ENCODE results near the gene TJP1.
"Not testable (repeated sequence)": the region's sequence is repeated elsewhere in the genome, so short reads cannot be mapped to it uniquely, and the experiment has no call there.

TJP1 gene

DNA sequence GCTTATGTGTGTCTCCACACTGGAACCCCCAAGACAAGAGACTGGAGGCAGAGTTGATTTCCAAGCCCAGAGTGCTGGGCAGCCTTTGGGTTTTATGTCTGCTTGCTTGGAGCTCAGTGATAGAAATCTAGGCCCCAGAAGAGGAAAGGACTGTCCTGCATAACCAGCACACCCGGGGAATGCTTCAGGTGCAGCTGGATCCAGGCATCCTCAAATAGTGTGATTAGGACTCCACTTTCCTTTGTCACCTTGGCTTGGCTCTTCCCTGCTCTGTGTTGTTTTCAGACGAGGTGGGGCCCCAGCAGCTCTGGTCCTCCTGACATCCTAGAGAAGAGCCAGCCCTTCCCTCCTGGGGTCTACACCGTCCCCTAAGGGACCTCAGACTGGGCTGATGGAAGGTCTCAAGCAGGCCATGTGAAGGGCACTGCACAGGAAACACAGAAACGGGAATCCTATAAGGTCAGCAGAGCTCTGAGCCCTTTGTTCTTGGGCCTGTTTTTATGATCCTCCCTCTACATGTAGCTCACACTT lies 143.7 kb downstream of the TJP1 start:
- DNase-seq: no peak

DNA sequence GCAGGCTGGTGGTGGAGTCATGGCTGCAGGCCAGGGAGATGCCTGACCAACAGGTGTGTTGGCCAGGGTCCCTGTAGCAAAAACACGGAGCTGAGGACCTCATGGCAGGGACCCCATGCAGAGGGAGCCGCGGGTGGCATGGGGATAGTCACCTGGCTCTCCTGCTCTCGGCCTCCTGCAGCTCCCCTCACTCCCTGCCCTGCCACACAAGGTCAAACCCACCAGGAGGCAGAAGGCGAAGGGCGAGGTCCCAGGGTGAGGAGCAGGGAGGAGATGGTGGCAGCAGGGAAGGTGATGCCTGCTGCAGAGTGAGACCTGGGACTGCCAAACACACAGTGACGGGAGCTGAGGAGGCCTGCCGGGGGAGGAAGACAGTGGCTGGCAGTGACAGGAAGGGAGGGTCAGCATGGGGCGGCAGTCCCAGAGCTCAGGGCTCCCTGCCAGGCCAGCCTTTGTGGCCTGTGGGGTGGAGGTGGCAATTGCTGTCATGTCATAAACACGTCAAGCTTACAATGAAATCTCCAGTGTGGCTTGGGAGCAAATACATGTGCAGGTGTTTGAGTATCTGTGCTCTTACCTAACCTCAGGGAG lies 144.3 kb downstream of the TJP1 start:
- peak; percentile 61 for DNase-seq

DNA sequence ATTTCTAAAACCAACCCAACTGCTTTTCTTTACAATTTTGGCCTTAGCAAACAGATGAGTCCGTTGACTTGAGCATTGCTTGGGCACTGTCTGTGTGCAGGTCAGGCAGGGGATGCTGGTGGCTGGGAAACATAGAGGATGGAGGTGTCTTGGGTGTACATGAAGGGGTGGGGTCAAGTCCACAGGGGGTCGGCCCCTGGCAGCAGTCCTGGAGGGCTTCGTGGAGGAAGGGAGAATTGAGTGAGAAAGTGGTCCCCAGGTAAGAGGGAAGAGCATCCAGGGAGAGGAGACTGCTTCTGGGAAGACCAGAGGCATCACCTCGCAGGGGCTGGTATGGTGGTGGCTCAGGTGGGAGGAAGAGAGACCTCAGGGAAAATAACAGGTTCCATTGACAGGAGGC lies 144.8 kb downstream of the TJP1 start:
- no peak for DNase-seq

- DNase-seq: no peak
Observed at GRCh38 chr15:29676961-29677402, 145.3 kb downstream of the TJP1 start.

GRCh38 chr15:29676374-29676960 lies 145.8 kb downstream of the TJP1 start:
- DNase-seq: not testable (repeated sequence)

DNA sequence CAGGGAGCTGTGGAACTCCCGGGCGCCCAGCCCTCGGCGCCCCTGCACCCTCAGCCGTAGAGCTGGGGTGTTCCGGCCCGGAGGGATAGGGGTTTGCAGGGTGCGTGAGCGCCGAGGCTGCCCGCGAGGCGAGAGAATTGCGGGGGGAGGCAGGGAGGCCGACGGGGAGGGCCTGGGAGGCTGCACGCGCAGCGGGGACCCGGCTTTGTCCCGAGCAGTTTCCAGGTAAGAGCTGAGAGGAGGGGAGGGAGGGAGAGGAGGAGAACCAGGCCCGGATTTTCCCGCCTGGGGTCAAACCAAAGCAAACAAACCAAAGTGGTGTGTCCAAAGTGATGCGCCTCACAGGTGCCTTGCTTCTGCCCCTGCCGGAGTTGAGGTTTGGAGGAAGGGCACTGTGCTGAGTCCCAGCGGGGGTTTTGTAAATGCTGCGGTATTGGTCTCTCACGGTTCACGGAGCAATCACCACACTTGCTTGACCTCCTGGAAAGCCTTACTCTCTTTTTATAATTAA lies 146.4 kb downstream of the TJP1 start:
- DNase-seq: no peak

DNA sequence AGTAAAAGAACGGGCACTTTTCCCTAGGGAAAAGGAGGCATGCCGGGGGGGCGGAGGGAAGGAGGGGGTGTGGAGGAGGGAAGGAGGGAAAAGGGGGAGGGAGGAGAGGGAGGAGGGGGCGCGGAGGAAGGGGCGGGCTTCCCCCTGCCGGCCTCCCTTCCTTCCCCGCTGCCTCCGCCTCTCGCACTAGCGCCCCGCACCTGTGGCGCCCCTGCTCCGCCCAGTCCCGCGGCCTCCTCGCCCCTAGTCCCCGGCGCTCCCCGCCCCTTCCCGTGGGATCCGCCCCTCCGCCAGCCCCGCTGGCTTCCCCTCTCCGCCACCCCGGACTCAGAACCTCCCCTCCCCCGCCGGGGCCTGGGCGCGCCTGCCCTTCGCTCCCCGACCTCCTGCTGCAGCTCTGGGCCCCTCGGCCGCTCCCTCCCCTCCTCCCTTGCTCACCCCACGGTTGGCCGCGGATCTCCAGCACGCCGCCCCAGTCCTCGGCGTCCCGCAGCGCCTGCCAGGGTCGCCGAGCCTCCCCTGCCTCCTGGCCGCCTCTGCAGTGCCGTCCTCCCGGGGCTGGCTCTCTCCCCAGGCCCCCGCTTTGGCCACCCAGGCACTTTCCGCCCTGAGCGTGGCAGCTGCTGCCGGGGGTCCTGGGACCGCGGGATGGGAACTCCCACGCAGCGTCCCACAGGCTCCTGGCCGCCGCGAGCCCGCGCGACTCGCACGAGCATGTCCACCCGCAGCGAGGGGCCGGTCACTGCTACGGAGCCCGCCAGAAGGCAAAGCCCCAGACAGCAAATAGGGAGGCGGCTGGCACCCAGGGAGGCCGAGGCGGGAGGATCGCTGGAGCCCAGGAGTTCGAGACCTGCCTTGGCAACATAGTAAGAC lies 147.4 kb downstream of the TJP1 start:
- no peak for DNase-seq

- no peak for DNase-seq
Observed at GRCh38 chr15:29672923-29673809, 149.1 kb downstream of the TJP1 start.

GRCh38 chr15:29672446-29672845 lies 149.8 kb downstream of the TJP1 start:
- DNase-seq: no peak

DNA sequence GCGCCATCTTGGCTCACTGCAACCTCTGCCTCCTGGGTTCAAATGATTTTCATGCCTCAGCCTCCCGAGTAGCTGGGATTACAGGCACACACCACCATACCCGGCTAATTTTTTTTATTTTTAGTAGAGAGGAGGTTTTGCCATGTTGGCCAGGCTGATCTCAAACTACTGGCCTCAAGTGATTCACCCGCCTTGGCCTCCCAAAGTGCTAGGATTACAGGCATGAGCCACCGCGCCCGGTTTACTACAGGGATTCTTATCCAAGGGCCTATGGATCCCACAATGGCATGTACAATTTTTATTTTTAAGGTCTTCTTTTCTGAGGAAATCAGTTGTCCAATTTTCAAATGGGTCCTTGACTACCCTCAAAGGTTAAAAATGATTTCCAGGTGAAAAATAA lies 150.2 kb downstream of the TJP1 start:
- not testable (repeated sequence) for DNase-seq

DNA sequence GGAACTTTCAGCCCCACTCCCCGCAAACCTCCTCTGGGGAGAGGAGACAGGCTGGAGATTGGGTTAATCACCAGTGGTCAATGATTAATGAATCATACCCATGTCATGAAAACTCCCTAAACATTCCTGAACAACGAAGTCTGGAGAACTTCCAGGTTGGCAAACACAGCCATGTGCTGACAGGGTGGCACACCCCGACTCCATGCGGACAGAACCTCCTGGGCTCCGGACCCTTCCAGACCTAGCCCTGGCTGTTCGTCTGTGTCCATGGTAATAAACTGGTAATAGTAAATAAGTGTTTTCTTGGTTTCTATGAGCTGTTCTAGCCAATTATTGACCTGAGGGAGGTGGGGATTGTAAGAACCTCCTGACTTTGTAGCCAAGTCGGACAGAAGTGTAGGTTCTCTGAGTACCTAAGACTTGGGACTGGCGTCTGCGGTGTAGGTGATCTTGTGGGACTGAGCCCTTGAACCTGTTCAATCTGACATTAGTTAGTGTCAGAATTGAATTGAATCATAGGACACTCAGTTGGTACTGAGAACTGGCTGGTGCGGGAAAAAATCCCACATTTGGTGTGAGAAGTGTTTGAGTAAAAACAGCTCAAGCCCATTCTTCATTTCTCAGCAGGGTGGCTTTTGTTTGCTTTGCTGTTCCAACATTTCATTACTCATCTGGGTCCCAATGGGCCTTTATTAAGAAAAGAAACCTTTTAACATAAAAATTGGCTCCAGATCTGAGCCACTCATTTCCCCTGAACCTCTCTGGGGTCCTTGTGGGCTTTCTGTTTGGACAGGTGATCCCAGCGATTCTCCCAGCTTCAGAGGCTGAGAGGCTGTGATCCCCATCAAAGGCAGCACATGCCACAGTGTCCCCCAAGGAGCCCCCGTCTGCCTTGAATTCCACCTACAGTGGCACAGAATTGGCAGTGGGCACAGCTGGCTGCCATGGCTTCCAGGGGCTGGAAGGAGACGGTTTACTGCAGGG lies 151.0 kb downstream of the TJP1 start:
- no peak for DNase-seq

DNA sequence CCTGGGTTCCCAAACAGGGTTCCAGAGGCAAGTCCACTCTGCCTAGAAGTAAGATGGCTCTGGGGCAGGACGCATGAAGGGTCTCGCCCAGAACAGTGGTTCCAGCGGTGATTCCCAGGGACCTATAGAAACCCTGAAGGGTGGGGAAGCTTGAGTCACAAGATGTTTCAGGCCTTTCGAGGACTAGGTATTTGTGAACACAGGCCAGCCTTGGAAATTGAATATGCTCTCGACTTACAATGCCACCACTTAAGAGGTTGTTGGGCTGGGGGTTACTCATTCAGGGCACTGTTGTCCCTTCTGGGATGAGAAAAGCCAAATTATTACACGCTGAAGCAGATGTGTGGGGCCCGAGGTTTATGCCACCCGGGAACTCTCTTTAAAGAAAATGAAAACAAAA lies 152.0 kb downstream of the TJP1 start:
- DNase-seq: no peak

- DNase-seq: no peak
Observed at GRCh38 chr15:29669823-29670222, 152.4 kb downstream of the TJP1 start.

DNA sequence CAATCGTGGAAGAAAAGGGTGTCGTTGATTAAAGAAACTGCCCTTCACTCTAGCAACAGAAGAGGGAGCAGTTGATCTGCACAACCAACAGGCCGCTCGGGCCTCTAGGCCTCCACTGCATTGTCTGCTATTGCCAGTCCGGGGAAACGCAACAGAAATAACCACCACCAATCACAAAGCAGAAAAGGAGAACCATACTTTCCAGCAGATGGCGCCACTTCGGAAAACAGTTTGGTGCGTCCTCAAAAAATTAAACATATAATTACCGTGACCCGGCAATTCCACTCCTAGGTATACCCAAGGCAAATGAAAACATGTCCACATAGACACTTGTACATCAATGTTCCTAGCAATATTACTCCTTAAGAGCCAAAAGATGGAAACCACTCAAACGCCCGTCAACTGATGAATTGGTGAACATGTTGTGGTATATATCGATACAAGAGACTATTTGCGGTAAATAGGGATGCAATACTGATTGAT lies 154.1 kb downstream of the TJP1 start:
- DNase-seq: peak; percentile 65

DNA sequence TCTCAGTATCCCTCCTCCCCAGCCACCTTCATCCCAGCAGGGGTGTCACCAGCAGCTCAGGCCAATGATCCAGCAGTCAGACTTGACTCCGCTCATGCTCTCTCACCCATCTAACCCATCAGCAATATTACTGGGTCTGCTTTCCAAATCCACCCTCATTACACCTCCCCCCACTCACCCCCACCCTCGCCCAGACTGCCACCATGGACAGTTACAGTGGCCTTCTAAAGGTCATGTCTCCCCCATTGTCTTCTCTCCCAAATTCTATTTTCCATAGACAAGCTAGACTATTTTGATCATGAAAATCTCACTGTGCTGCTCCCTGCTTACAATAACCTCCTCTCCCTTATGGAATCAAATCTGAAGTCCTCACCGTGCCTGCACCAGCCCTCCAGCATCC lies 156.0 kb downstream of the TJP1 start:
- no peak for DNase-seq

DNA sequence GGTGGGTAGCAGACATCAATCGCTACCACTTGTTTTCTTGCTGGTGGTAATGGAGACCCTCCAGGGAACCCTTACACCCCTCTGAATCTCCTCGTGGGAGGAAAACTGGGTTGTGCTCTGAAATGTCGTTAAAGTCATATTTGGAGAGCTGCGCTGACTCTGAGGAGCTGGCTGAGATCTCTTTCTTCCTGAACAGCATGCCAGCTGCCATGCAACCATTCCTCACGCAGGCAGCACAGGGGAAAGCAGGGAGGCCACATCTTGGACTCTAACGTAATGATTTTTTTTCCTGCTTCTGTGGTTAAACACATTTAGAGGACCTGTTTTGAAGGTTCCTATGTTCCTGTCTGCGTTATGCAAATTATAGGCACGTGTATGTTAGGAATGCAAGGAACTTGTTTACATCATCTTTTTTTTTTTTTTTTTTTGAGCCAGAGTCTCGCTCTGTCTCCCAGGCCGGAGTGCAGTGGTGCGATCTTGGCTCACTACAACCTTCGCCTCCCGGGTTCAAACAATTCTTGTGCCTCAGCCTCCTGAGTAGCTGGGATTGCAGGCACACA lies 156.7 kb downstream of the TJP1 start:
- DNase-seq: no peak

- DNase-seq: no peak
Observed at GRCh38 chr15:29664406-29664805, 157.9 kb downstream of the TJP1 start.

GRCh38 chr15:29657476-29657817 lies 164.8 kb downstream of the TJP1 start:
- DNase-seq: not testable (repeated sequence)

DNA sequence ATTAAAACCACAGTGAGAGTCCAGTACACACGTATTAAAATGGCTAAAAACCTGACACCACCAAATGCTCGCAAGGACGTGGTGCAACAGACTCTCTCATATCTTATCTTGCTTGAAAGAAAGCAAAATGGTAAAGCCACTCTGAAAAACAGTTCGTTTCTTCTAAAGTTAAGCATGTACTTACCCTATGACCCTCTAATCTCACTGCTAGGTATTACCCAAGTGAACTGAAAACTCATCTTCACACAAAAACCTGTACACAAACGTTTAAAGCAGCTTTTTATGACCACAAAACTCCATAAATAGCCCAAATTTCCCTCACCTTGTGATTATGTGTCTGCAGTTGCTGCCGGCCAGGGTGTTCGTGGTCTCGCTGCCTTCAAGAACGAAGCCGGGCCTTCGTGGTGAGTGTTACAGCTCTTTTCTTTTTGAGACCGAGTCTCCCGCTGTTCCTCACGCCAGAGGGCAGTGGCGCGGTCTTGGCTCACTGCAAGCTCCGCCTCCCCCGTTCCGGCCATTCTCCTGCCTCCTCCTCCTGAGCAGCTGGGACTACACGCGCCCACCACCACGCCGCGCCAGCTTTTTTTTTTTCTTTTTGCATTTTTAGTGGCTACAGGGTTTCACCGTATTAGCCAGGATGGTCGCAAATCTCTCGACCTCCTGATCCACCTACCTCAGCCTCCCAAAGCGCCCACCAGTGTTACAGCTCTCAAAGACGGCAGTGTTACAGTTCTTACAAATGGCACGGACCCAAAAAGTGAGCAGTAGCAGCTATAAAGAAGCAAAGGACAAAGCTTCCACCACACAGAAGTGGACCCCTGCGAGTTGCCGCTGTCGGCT lies 165.4 kb downstream of the TJP1 start:
- DNase-seq: no peak

DNA sequence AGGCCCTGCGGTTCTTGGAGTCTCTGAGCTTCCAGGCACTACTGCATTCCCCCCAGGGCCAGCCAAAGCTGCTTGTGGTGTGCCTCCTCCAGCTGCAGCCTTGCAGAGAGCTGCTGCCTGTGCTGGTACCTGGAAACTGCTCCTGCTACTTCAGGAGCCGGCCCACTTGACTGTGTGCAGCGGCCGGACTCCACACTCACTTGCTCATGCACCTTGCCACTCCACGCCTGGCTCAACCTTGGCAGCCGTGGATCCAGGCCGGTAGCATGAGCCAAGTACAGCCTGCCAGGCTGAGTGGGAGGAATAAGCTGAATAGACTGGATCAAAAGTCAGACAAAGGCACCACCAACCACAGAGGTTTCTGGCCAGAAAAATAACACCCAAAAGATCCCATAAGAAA lies 169.7 kb downstream of the TJP1 start:
- no peak for DNase-seq

Measured in NCI-H2029 (cell line).